Heart left ventricle (tissue), 13 donors: Measurements from ENCODE around the gene FNDC3B.

Experiments used
- CTCF ChIP-seq, 12 donors: fragments of 200-600 bp; sonication (generic) in 4 of 12; IDR thresholded peaks; one replicate each; pipeline versions ENCODE4 v1.5.0 to v1.8.0; 2018 to 2022; ENCODE audit warnings: antibody characterized with exemption in 12 of 12, mild to moderate bottlenecking in 5 of 12
- POLR2A ChIP-seq, 2 donors: fragments of 450-650 bp; IDR thresholded peaks; one replicate each; pipeline ENCODE4 v1.6.1; 2017; ENCODE audit warnings: antibody characterized with exemption in 2 of 2, mild to moderate bottlenecking in 2 of 2, moderate library complexity in 2 of 2
- donor health status: ischemic (EF 13 %, LVEDD 7.1; RV severe dilation, severe dysfunction).
- donor health status: DM: no; HTN: yes; CAD: no.
- donor health status: DM: no; HTN: no; CAD: no.
- donor health status: ischemic (EF 25% LVEDD 6.9; RV normal size, moderate dysfunction).
- donor health status: ischemic (EF 25% LVEDD 5.7; RV mildly dilated, moderate dysfunction).
- donor health status: ischemic (EF 35%, LVEDD 5.7; RV mildly dilated, moderate dysfunction).
- donor health status: nonischemic (EF 11% LVEDD 7.7; RV severe dilation, severe dysfunction).
- donor health status: DM: yes; HTN: yes; CAD: no.
- donor health status: PGD.
- donor health status: ischemic (EF 29% LVEDD 5.4; RV normal size, mild dysfunction).
- donor health status: nonischemic (EF 23%, LVEDD 6.1; RV moderate dilation, normal function).

- no peak for TF ChIP-seq CTCF (IDR thresholded peaks at IDR 0.05)
- no peak for TF ChIP-seq POLR2A (IDR thresholded peaks at IDR 0.05)
These were observed 406.8 kb downstream of the FNDC3B start for GRCh38 chr3:172446198-172446597.
